Measurements from ENCODE around the gene GLB1L3. TPM values are rescaled to one million over a fixed set of nuclear protein-coding genes. Genes with fewer than 3 reads are reported as not detected.

GLB1L3 gene
- total RNA-seq, 4 donors from 2014 or later: not detected

DNA sequence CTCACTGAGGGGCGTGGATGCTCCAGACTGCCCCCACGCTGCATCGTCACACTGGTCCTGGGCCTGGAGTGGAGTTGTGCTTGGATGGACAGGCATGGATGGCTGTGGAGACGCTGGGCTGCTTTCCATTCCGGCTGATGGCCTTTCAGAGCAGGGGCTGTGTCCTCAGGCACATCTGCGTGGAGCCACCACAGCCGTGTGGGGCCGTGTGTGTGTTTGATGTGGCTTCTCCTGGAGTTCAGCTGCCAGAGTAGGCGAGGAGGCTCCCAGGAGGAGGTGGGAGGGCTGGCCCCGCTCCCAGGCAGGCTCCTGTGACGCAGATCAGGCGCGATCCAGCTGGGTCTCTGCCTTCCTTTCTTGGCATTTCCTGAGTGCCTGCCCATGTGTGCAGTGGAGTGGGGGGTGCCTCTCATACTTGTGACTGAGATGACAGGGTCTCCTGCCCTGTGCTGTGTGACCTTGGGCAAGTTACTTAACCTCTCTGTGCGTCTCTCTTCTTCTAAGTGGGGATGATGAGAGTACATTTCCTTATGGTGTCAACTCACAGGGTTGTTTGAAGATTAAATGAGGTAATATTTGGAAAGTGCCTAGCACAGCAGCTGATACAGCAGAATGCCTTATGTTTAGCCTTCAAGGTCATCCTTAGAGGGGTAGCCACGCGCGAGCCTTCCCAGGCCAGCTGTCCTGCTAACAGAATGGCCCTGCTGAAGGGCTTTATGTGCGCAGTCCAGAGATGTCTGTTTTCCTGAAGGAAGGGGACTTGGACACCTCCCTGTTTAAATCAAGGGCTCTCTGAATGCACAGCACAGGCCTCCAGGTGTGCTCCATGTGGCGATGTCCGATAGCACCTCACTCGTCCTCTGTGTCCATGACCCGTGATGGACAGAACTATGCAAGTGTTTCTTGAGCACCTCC lies 89.1 kb downstream of the GLB1L3 start:
- H3K4me3 ChIP-seq: no peak overlapping the region
- DNase-seq: no peak
- in situ Hi-C loops (cut with MboI; ENCODE audit: low sequenced_read_pairs in 4 of 4): no loop called here
- no peaks in the 10 kb centered on the region for H3K36me3 ChIP-seq
- H3K9me3 ChIP-seq: no peaks in the 10 kb centered on the region
- H3K27me3 ChIP-seq: no peaks in the 10 kb centered on the region
- TF ChIP-seq POLR2A (IDR thresholded peaks at IDR 0.05): no peak
- TF ChIP-seq, protein P1, sequence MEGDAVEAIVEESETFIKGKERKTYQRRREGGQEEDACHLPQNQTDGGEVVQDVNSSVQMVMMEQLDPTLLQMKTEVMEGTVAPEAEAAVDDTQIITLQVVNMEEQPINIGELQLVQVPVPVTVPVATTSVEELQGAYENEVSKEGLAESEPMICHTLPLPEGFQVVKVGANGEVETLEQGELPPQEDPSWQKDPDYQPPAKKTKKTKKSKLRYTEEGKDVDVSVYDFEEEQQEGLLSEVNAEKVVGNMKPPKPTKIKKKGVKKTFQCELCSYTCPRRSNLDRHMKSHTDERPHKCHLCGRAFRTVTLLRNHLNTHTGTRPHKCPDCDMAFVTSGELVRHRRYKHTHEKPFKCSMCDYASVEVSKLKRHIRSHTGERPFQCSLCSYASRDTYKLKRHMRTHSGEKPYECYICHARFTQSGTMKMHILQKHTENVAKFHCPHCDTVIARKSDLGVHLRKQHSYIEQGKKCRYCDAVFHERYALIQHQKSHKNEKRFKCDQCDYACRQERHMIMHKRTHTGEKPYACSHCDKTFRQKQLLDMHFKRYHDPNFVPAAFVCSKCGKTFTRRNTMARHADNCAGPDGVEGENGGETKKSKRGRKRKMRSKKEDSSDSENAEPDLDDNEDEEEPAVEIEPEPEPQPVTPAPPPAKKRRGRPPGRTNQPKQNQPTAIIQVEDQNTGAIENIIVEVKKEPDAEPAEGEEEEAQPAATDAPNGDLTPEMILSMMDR (IDR thresholded peaks at IDR 0.05 in 4 of 5, conservative IDR thresholded peaks at IDR 0.05 in 1 of 5): no peak
- no peak for ATAC-seq
- intact Hi-C loops (cut with DNase I; ENCODE audit: low total_unique reads): no loop called here
- H3K27ac ChIP-seq: no peak overlapping the region
- H3K4me1 ChIP-seq: no peaks in the 10 kb centered on the region

GRCh38 chr11:134366254-134366653 lies 90.1 kb downstream of the GLB1L3 start:
- DNase-seq (no peak), ATAC-seq (no peak)
- Histone ChIP-seq H3K27me3 (no peaks in the 10 kb centered on the region), H3K4me3 (no peak overlapping the region), H3K4me1 (no peaks in the 10 kb centered on the region), H3K9me3 (no peaks in the 10 kb centered on the region), H3K36me3 (no peaks in the 10 kb centered on the region), H3K27ac (no peak overlapping the region)
- intact Hi-C loops (cut with DNase I; ENCODE audit: low total_unique reads): no loop called here
- in situ Hi-C loops (cut with MboI; ENCODE audit: low sequenced_read_pairs in 4 of 4): no loop called here
- TF ChIP-seq, protein P1 (IDR thresholded peaks at IDR 0.05 in 4 of 5, conservative IDR thresholded peaks at IDR 0.05 in 1 of 5): no peak
- TF ChIP-seq POLR2A (IDR thresholded peaks at IDR 0.05): no peak

- H3K4me1 ChIP-seq: no peaks in the 10 kb centered on the region
- no peak overlapping the region for H3K27ac ChIP-seq
- in situ Hi-C loops (cut with MboI; ENCODE audit: low sequenced_read_pairs in 4 of 4): no loop called here
- H3K27me3 ChIP-seq: no peaks in the 10 kb centered on the region
- TF ChIP-seq, protein P1 (IDR thresholded peaks at IDR 0.05 in 4 of 5, conservative IDR thresholded peaks at IDR 0.05 in 1 of 5): no peak
- TF ChIP-seq POLR2A (IDR thresholded peaks at IDR 0.05): no peak
- no peaks in the 10 kb centered on the region for H3K9me3 ChIP-seq
- ATAC-seq (no peak), DNase-seq (no peak)
- no peaks in the 10 kb centered on the region for H3K36me3 ChIP-seq
- intact Hi-C loops (cut with DNase I; ENCODE audit: low total_unique reads): no loop called here
- H3K4me3 ChIP-seq: no peak overlapping the region
Measured at GRCh38 chr11:134367781-134368180, 91.6 kb downstream of the GLB1L3 start.

Other genes with a start within 250 kb of the GLB1L3 start
- 1 to 10 TPM; 3.5 to 9.7 (median 6.2) TPM for gene JAM3, start 207.3 kb upstream of the GLB1L3 start, total RNA-seq
- 1 to 10 TPM; 3.6 to 6.7 (median 4.5) TPM for gene NCAPD3, start 52.4 kb upstream of the GLB1L3 start, total RNA-seq
- gene VPS26B, start 51.7 kb upstream of the GLB1L3 start, total RNA-seq: 10 to 100 TPM; 15.4 to 32.9 (median 22.2) TPM
- gene THYN1, start 23.0 kb upstream of the GLB1L3 start, total RNA-seq: 10 to 100 TPM; 12.7 to 27.8 (median 17.2) TPM
- 10 to 100 TPM; 19.4 to 29.6 (median 24.7) TPM for gene ACAD8, start 22.8 kb upstream of the GLB1L3 start, total RNA-seq
- gene GLB1L2, start 55.6 kb downstream of the GLB1L3 start, total RNA-seq: 1 to 10 TPM in 1 of 4 donors, under 1 TPM in 2, not detected in 1; 0.33 to 2.9 (median 0.76) TPM
- under 1 TPM in 1 of 4 donors, not detected in 3; 0.10 TPM for gene B3GAT1, start 135.9 kb downstream of the GLB1L3 start, total RNA-seq

All from gastrocnemius medialis (tissue), 4 donors.